Activated B cell treated with CpG ODN at 0.5 μM for 24 hours (primary cell): ENCODE data around the gene MYL12A. TPM values are rescaled to one million over a fixed set of nuclear protein-coding genes. Genes with fewer than 3 reads are reported as not detected.

Experiments
- ATAC-seq: fragments of 200-7000 bp; cut with Tn5 transposase; one replicate; pipeline ENCODE4 v1.10.0; 2021; ENCODE audit warnings: low read depth, mild to moderate bottlenecking, moderate library complexity
- CTCF ChIA-PET: fragments of 350-600 bp; sonication (Branson Sonifier 250); formaldehyde crosslinking; loops from one replicate; lab custom pipeline; 2021; ENCODE audit warnings: antibody characterized with exemption; lab: Charles Lee
- POLR2A ChIA-PET: fragments of 350-600 bp; sonication (Branson Sonifier 250); formaldehyde crosslinking; loops from one replicate; lab custom pipeline; 2021; ENCODE audit warnings: antibody characterized with exemption; lab: Charles Lee
- DNase-seq: peaks from one replicate; pipeline ENCODE4 v3.0.0; 2022
- H3K27ac Mint-ChIP-seq: one replicate; pipeline ENCODE4 v1.8.0; 2020; ENCODE audit warnings: mixed read lengths
- H3K27me3 Mint-ChIP-seq: one replicate; pipeline ENCODE4 v1.8.0; 2021; ENCODE audit warnings: mixed read lengths
- H3K36me3 Mint-ChIP-seq: one replicate; pipeline ENCODE4 v1.8.0; 2021; ENCODE audit warnings: low read depth, mixed read lengths
- H3K4me1 Mint-ChIP-seq: one replicate; pipeline ENCODE4 v1.8.0; 2021; ENCODE audit warnings: mixed read lengths
- H3K4me3 Mint-ChIP-seq: one replicate; pipeline ENCODE4 v1.8.0; 2020; ENCODE audit warnings: mild to moderate bottlenecking, mixed read lengths
- H3K9me3 Mint-ChIP-seq: one replicate; pipeline ENCODE4 v1.8.0; 2020; ENCODE audit warnings: mixed read lengths
- intact Hi-C: fragments of 100-400 bp; cut with micrococcal nuclease; formaldehyde crosslinking; loops from one replicate; pipeline ENCODE4 v1.15.1; 2024
- total RNA-seq: library from RNA; stranded (reverse); gene quantifications from 2 replicates; pipeline ENCODE4 v1.2.3, GENCODE V29; 2022
- TF ChIP-seq, protein P1 (sequence below): fragments of 200-600 bp; IDR thresholded peaks from one replicate; pipeline ENCODE4 v1.8.0; 2022; ENCODE audit warnings: antibody characterized with exemption, mild to moderate bottlenecking

The MYL12A gene
- total RNA-seq, 1 donor from 2014 or later = 394 TPM

- Mint-ChIP-seq H3K27ac (no peak overlapping the region), H3K36me3 (peaks cover 2% of the 10 kb centered on the region), H3K4me1 (no peaks in the 10 kb centered on the region), H3K9me3 (no peaks in the 10 kb centered on the region), H3K27me3 (no peaks in the 10 kb centered on the region), H3K4me3 (no peak overlapping the region)
- ChIA-PET CTCF (interaction anchor here (1.1 kb wide), 2 partner anchors 12 to 83 kb away, joined by 5 to 6 read pairs; no protein-coding TSS in a partner anchor), POLR2A (no interaction called here)
- no peak for ATAC-seq
- TF ChIP-seq, protein P1, sequence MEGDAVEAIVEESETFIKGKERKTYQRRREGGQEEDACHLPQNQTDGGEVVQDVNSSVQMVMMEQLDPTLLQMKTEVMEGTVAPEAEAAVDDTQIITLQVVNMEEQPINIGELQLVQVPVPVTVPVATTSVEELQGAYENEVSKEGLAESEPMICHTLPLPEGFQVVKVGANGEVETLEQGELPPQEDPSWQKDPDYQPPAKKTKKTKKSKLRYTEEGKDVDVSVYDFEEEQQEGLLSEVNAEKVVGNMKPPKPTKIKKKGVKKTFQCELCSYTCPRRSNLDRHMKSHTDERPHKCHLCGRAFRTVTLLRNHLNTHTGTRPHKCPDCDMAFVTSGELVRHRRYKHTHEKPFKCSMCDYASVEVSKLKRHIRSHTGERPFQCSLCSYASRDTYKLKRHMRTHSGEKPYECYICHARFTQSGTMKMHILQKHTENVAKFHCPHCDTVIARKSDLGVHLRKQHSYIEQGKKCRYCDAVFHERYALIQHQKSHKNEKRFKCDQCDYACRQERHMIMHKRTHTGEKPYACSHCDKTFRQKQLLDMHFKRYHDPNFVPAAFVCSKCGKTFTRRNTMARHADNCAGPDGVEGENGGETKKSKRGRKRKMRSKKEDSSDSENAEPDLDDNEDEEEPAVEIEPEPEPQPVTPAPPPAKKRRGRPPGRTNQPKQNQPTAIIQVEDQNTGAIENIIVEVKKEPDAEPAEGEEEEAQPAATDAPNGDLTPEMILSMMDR = no peak
- no peak for DNase-seq
- intact Hi-C loops = no loop called here
Observed at GRCh38 chr18:3234457-3234856, 13.1 kb upstream of the MYL12A start.

GRCh38 chr18:3235846-3236245 lies 11.8 kb upstream of the MYL12A start:
- ChIA-PET POLR2A (no interaction called here), CTCF (no interaction called here)
- DNase-seq (no peak), ATAC-seq (no peak)
- H3K36me3 Mint-ChIP-seq = peaks cover 9% of the 10 kb centered on the region
- no peaks in the 10 kb centered on the region for H3K27me3 Mint-ChIP-seq
- TF ChIP-seq, protein P1 = no peak
- H3K4me1 Mint-ChIP-seq = no peaks in the 10 kb centered on the region
- no peak overlapping the region for H3K27ac Mint-ChIP-seq
- no peak overlapping the region for H3K4me3 Mint-ChIP-seq
- H3K9me3 Mint-ChIP-seq = peaks cover 6% of the 10 kb centered on the region
- intact Hi-C loops = no loop called here

- intact Hi-C loops = no loop called here
- DNase-seq = no peak
- no peak for ATAC-seq
- Mint-ChIP-seq H3K27me3 (no peaks in the 10 kb centered on the region), H3K4me1 (no peaks in the 10 kb centered on the region), H3K4me3 (no peak overlapping the region), H3K9me3 (peaks cover 7% of the 10 kb centered on the region), H3K36me3 (peaks cover 15% of the 10 kb centered on the region), H3K27ac (no peak overlapping the region)
- CTCF ChIA-PET = no interaction called here
- POLR2A ChIA-PET = no interaction called here
- TF ChIP-seq, protein P1 = no peak
Observed at GRCh38 chr18:3236470-3236869, 11.1 kb upstream of the MYL12A start.

GRCh38 chr18:3238742-3239141 lies 8.9 kb upstream of the MYL12A start:
- no peak for ATAC-seq
- ChIA-PET POLR2A (no interaction called here), CTCF (interaction anchor here (0.9 kb wide), 1 partner anchor 20 kb away, joined by 3 read pairs; no protein-coding TSS in a partner anchor)
- H3K9me3 Mint-ChIP-seq = peaks cover 14% of the 10 kb centered on the region
- no peaks in the 10 kb centered on the region for H3K4me1 Mint-ChIP-seq
- no peaks in the 10 kb centered on the region for H3K27me3 Mint-ChIP-seq
- TF ChIP-seq, protein P1 = no peak
- H3K27ac Mint-ChIP-seq = no peak overlapping the region
- intact Hi-C loops = no loop called here
- no peak overlapping the region for H3K4me3 Mint-ChIP-seq
- DNase-seq = no peak
- peaks cover 30% of the 10 kb centered on the region for H3K36me3 Mint-ChIP-seq

- Mint-ChIP-seq H3K4me1 (peaks cover 38% of the 10 kb centered on the region), H3K27ac (peak overlapping the region; percentile 77), H3K4me3 (peak overlapping the region; percentile 94), H3K36me3 (peaks cover 58% of the 10 kb centered on the region), H3K27me3 (no peaks in the 10 kb centered on the region), H3K9me3 (peaks cover 14% of the 10 kb centered on the region)
- ATAC-seq = no peak
- ChIA-PET POLR2A (interaction anchor here (1.1 to 9.2 kb wide), 16 partner anchors 11 to 608 kb away, joined by 3 to 166 read pairs (median 12); partner anchors contain the start of genes EMILIN2 and MYL12B), CTCF (interaction anchor here (1.0 to 6.2 kb wide), 28 partner anchors 11 to 479 kb away, joined by 3 to 119 read pairs (median 8); partner anchors contain the start of gene MYL12B)
- TF ChIP-seq, protein P1 = no peak
- no peak for DNase-seq
- intact Hi-C loops = loop anchor here (5.0 kb wide), 1 partner anchor 478 kb away; no protein-coding TSS in a partner anchor
Observed at GRCh38 chr18:3245185-3245564, 2.4 kb upstream of the MYL12A start.
